Stimulated activated naive B cell treated with anti-CD40 and anti-IgM and Interleukin-4, amounts not matched to agents 10 μg/mL and 1 μg/mL and 100 μg/mL, for 72 hours (primary cell): ENCODE results near the gene SLC33A1.
"Not testable (repeated sequence)": the region's sequence is repeated elsewhere in the genome, so short reads cannot be mapped to it uniquely, and the experiment has no call there.

Experiments used
- ATAC-seq, 2 donors: fragments of 150-1000 bp; cut with Tn5 transposase; replicated peaks; 2 replicates each; pipeline ENCODE4 v1.10.0; 2021; ENCODE audit warnings: moderate library complexity in 1 of 2
- DNase-seq: peaks from one replicate; pipeline ENCODE4 v3.0.0; 2021
- H3K27ac Mint-ChIP-seq: one replicate; pipeline ENCODE4 v1.8.0; 2022; ENCODE audit warnings: mild to moderate bottlenecking, mixed read lengths
- H3K27me3 Mint-ChIP-seq, 2 donors: one replicate each; pipeline ENCODE4 v1.8.0; 2022; ENCODE audit warnings: mixed read lengths in 2 of 2
- H3K36me3 Mint-ChIP-seq, 2 donors: one replicate each; pipeline ENCODE4 v1.8.0; 2022; ENCODE audit warnings: mixed read lengths in 2 of 2, mild to moderate bottlenecking in 1 of 2
- H3K4me1 Mint-ChIP-seq, 2 donors: one replicate each; pipeline ENCODE4 v1.8.0; 2022; ENCODE audit warnings: mixed read lengths in 2 of 2, mild to moderate bottlenecking in 1 of 2
- H3K4me3 Mint-ChIP-seq, 2 donors: one replicate each; pipeline ENCODE4 v1.8.0; 2022; ENCODE audit warnings: mild to moderate bottlenecking in 2 of 2, mixed read lengths in 2 of 2, moderate library complexity in 1 of 2
- H3K9me3 Mint-ChIP-seq, 2 donors: one replicate each; pipeline ENCODE4 v1.8.0; 2022; ENCODE audit warnings: mixed read lengths in 2 of 2, mild to moderate bottlenecking in 1 of 2

Gene SLC33A1

GRCh38 chr3:155854141-155854940 is at the start of gene SLC33A1:
TSS of gene SLC33A1 (minus strand) at chr3:155854427. CDS start at chr3:155853997, 430 bp downstream.
- Mint-ChIP-seq H3K4me1 (peaks cover 17 to 25% of the 10 kb centered on the region in 2 donors), H3K36me3 (peaks cover 7 to 25% of the 10 kb centered on the region in 2 donors), H3K27me3 (no peaks in the 10 kb centered on the region), H3K27ac (peak within 1 kb of the TSS; percentile 98), H3K4me3 (peak within 1 kb of the TSS; percentile 92 to 99), H3K9me3 (no peaks in the 10 kb centered on the region)
- peak; percentile 100 for DNase-seq
- ATAC-seq: peak; percentile 93 to 96

GRCh38 chr3:155895379-155895900 is 41.2 kb upstream of the SLC33A1 start:
- Mint-ChIP-seq H3K27ac (no peak overlapping the region), H3K4me3 (no peak overlapping the region), H3K27me3 (no peaks in the 10 kb centered on the region), H3K36me3 (peaks cover 31 to 49% of the 10 kb centered on the region in 2 donors), H3K9me3 (no peaks in the 10 kb centered on the region), H3K4me1 (peaks cover 6% of the 10 kb centered on the region in 2 donors)
- DNase-seq: no peak
- ATAC-seq: no peak

- Mint-ChIP-seq H3K4me1 (peaks cover 22 to 30% of the 10 kb centered on the region in 2 donors), H3K36me3 (peaks cover 15 to 31% of the 10 kb centered on the region in 2 donors), H3K27ac (no peak overlapping the region), H3K27me3 (no peaks in the 10 kb centered on the region), H3K9me3 (no peaks in the 10 kb centered on the region), H3K4me3 (no peak overlapping the region)
- ATAC-seq (no peak), DNase-seq (no peak)
Measured at GRCh38 chr3:155891321-155891720, 37.1 kb upstream of the SLC33A1 start.

- Mint-ChIP-seq H3K4me1 (peaks cover 26 to 34% of the 10 kb centered on the region in 2 donors), H3K4me3 (no peak overlapping the region), H3K9me3 (no peaks in the 10 kb centered on the region), H3K36me3 (peaks cover 14 to 31% of the 10 kb centered on the region in 2 donors), H3K27me3 (no peaks in the 10 kb centered on the region), H3K27ac (no peak overlapping the region)
- ATAC-seq (no peak), DNase-seq (no peak)
Measured at GRCh38 chr3:155890671-155891190, 36.5 kb upstream of the SLC33A1 start.

GRCh38 chr3:155889952-155890351 is 35.7 kb upstream of the SLC33A1 start:
- ATAC-seq (no peak), DNase-seq (no peak)
- Mint-ChIP-seq H3K9me3 (no peaks in the 10 kb centered on the region), H3K27ac (no peak overlapping the region), H3K4me3 (no peak overlapping the region), H3K27me3 (no peaks in the 10 kb centered on the region), H3K36me3 (peaks cover 11 to 24% of the 10 kb centered on the region in 2 donors), H3K4me1 (peaks cover 26 to 34% of the 10 kb centered on the region in 2 donors)

GRCh38 chr3:155889212-155889611 is 35.0 kb upstream of the SLC33A1 start:
- H3K4me3 Mint-ChIP-seq: no peak overlapping the region

GRCh38 chr3:155886915-155887314 is 32.7 kb upstream of the SLC33A1 start:
- H3K27me3 Mint-ChIP-seq: no peaks in the 10 kb centered on the region
- peaks cover 5 to 10% of the 10 kb centered on the region in 2 donors for H3K36me3 Mint-ChIP-seq
- DNase-seq: no peak
- H3K4me3 Mint-ChIP-seq: no peak overlapping the region
- ATAC-seq: no peak
- peaks cover 29 to 40% of the 10 kb centered on the region in 2 donors for H3K4me1 Mint-ChIP-seq
- no peak overlapping the region for H3K27ac Mint-ChIP-seq
- H3K9me3 Mint-ChIP-seq: no peaks in the 10 kb centered on the region

More at GRCh38 chr3:155889212-155889611, 35.0 kb upstream of the SLC33A1 start:
- Mint-ChIP-seq H3K4me1 (peaks cover 29 to 37% of the 10 kb centered on the region in 2 donors), H3K9me3 (no peaks in the 10 kb centered on the region), H3K36me3 (peaks cover 7 to 18% of the 10 kb centered on the region in 2 donors), H3K27me3 (no peaks in the 10 kb centered on the region), H3K27ac (no peak overlapping the region)
- no peak for DNase-seq
- ATAC-seq: no peak

GRCh38 chr3:155886348-155886747 is 32.1 kb upstream of the SLC33A1 start:
- not testable (repeated sequence) for H3K9me3 Mint-ChIP-seq, H3K36me3 Mint-ChIP-seq, H3K4me3 Mint-ChIP-seq, ATAC-seq, DNase-seq, H3K27ac Mint-ChIP-seq, H3K27me3 Mint-ChIP-seq
- H3K4me1 Mint-ChIP-seq: peaks cover 31 to 45% of the 10 kb centered on the region in 2 donors

GRCh38 chr3:155885292-155885691 is 31.1 kb upstream of the SLC33A1 start:
- Mint-ChIP-seq H3K27ac (no peak overlapping the region), H3K4me1 (peaks cover 26 to 43% of the 10 kb centered on the region in 2 donors)

GRCh38 chr3:155884292-155884691 is 30.1 kb upstream of the SLC33A1 start:
- Mint-ChIP-seq H3K27me3 (no peaks in the 10 kb centered on the region), H3K36me3 (peaks cover 2 to 4% of the 10 kb centered on the region in 2 donors), H3K9me3 (no peaks in the 10 kb centered on the region), H3K27ac (no peak overlapping the region), H3K4me3 (no peak overlapping the region), H3K4me1 (peaks cover 25 to 46% of the 10 kb centered on the region in 2 donors)
- ATAC-seq (no peak), DNase-seq (no peak)

More at GRCh38 chr3:155885292-155885691, 31.1 kb upstream of the SLC33A1 start:
- Mint-ChIP-seq H3K27me3 (no peaks in the 10 kb centered on the region), H3K36me3 (peaks cover 2 to 4% of the 10 kb centered on the region in 2 donors), H3K4me3 (no peak overlapping the region), H3K9me3 (no peaks in the 10 kb centered on the region)
- DNase-seq (no peak), ATAC-seq (no peak)

- H3K4me1 Mint-ChIP-seq: peaks cover 15 to 43% of the 10 kb centered on the region in 2 donors
- no peaks in the 10 kb centered on the region for H3K27me3 Mint-ChIP-seq
- H3K36me3 Mint-ChIP-seq: peaks cover 0 to 3% of the 10 kb centered on the region in 2 donors
- no peak for ATAC-seq
- H3K27ac Mint-ChIP-seq: no peak overlapping the region
- no peak overlapping the region for H3K4me3 Mint-ChIP-seq
- no peak for DNase-seq
- no peaks in the 10 kb centered on the region for H3K9me3 Mint-ChIP-seq
Measured at GRCh38 chr3:155880286-155880685, 26.1 kb upstream of the SLC33A1 start.

GRCh38 chr3:155876503-155876902 is 22.3 kb upstream of the SLC33A1 start:
- Mint-ChIP-seq H3K27me3 (no peaks in the 10 kb centered on the region), H3K4me1 (peaks cover 14 to 48% of the 10 kb centered on the region in 2 donors), H3K4me3 (no peak overlapping the region), H3K27ac (no peak overlapping the region), H3K36me3 (peaks cover 0 to 3% of the 10 kb centered on the region in 2 donors), H3K9me3 (no peaks in the 10 kb centered on the region)
- DNase-seq (no peak), ATAC-seq (no peak)

- H3K36me3 Mint-ChIP-seq: peaks cover 0 to 3% of the 10 kb centered on the region in 2 donors
- no peak overlapping the region for H3K4me3 Mint-ChIP-seq
- DNase-seq (no peak), ATAC-seq (no peak)
- no peaks in the 10 kb centered on the region for H3K27me3 Mint-ChIP-seq
- H3K9me3 Mint-ChIP-seq: no peaks in the 10 kb centered on the region
- H3K27ac Mint-ChIP-seq: no peak overlapping the region
- peaks cover 14 to 48% of the 10 kb centered on the region in 2 donors for H3K4me1 Mint-ChIP-seq
Measured at GRCh38 chr3:155876037-155876436, 21.8 kb upstream of the SLC33A1 start.

GRCh38 chr3:155872904-155873646 is 18.8 kb upstream of the SLC33A1 start:
- no peak overlapping the region for H3K27ac Mint-ChIP-seq
- peaks cover 12 to 32% of the 10 kb centered on the region in 2 donors for H3K4me1 Mint-ChIP-seq
- no peaks in the 10 kb centered on the region for H3K9me3 Mint-ChIP-seq
- ATAC-seq (no peak), DNase-seq (no peak)
- H3K4me3 Mint-ChIP-seq: peak overlapping the region; percentile 25 to 39
- H3K36me3 Mint-ChIP-seq: peaks cover 0 to 3% of the 10 kb centered on the region in 2 donors
- no peaks in the 10 kb centered on the region for H3K27me3 Mint-ChIP-seq
